GM06990 (cell line): ENCODE data around the gene ZRANB1.

ENCODE experiments used
- DNase-seq: peaks from one replicate; pipeline ENCODE4 v3.0.0-alpha.2; 2011; ENCODE audit not compliant: insufficient read length; ENCODE audit errors: extremely low read depth
- H3K27me3 ChIP-seq: replicated peaks from 2 replicates; pipeline ENCODE4 v1.6.0; 2011; ENCODE audit warnings: low read length; ENCODE audit not compliant: control insufficient read depth, insufficient read depth
- H3K36me3 ChIP-seq: 2 replicates; pipeline ENCODE4 v1.5.1; 2011; ENCODE audit warnings: low read length; ENCODE audit not compliant: control insufficient read depth, insufficient read depth
- H3K4me3 ChIP-seq: replicated peaks from 2 replicates; pipeline ENCODE4 v1.5.1; 2011; ENCODE audit warnings: low read depth, mild to moderate bottlenecking, control low read depth, low read length
- CTCF ChIP-seq: IDR thresholded peaks from 2 replicates; pipeline ENCODE4 v1.5.1; 2011; ENCODE audit warnings: low read length, control low read depth, mild to moderate bottlenecking, inconsistent platforms; ENCODE audit not compliant: insufficient read depth, poor library complexity, severe bottlenecking

The ZRANB1 gene

GRCh38 chr10:125027871-125028869 is 86.2 kb downstream of the ZRANB1 start:
- no peak overlapping the region for H3K4me3 ChIP-seq
- no peaks in the 10 kb centered on the region for H3K36me3 ChIP-seq
- no peak for TF ChIP-seq CTCF
- H3K27me3 ChIP-seq = no peaks in the 10 kb centered on the region; the same call in 1 of the 2 replicates
- no peak for DNase-seq

- H3K4me3 ChIP-seq = no peak overlapping the region
- no peaks in the 10 kb centered on the region; the same call in 1 of the 2 replicates for H3K27me3 ChIP-seq
- H3K36me3 ChIP-seq = no peaks in the 10 kb centered on the region
- TF ChIP-seq CTCF = no peak
- DNase-seq = no peak
These were observed 87.8 kb downstream of the ZRANB1 start for GRCh38 chr10:125029584-125030242.

- Histone ChIP-seq H3K4me3 (no peak overlapping the region), H3K27me3 (no peaks in the 10 kb centered on the region; the same call in 1 of the 2 replicates), H3K36me3 (no peaks in the 10 kb centered on the region)
- TF ChIP-seq CTCF = no peak
- DNase-seq = no peak
These were observed 88.8 kb downstream of the ZRANB1 start for GRCh38 chr10:125030567-125031197.

- DNase-seq = no peak
- no peak for TF ChIP-seq CTCF
- H3K27me3 ChIP-seq = no peaks in the 10 kb centered on the region; the same call in 1 of the 2 replicates
- H3K4me3 ChIP-seq = no peak overlapping the region
- no peaks in the 10 kb centered on the region for H3K36me3 ChIP-seq
These were observed 90.6 kb downstream of the ZRANB1 start for GRCh38 chr10:125032474-125033020.

- TF ChIP-seq CTCF = no peak
- DNase-seq = no peak
- Histone ChIP-seq H3K36me3 (no peaks in the 10 kb centered on the region), H3K27me3 (no peaks in the 10 kb centered on the region), H3K4me3 (no peak overlapping the region)
These were observed 91.4 kb downstream of the ZRANB1 start for GRCh38 chr10:125033146-125033924.
